ENCODE results near the gene EGFL8. TPM values are rescaled to one million over a fixed set of nuclear protein-coding genes. Genes with fewer than 3 reads are reported as not detected.

The EGFL8 gene
- total and polyA plus RNA-seq, 2 of the 8 experiments (the other 6 are each of a cell fraction or from before 2014, with no cell fraction given): 5.0 to 9.2 TPM

GRCh38 chr6:32149092-32149755 lies 15.2 kb upstream of the EGFL8 start (continued):
- TF ChIP-seq NANOG (IDR thresholded peaks at IDR 0.05; ENCODE audit: insufficient read depth, low read depth, low read length, poor library complexity, severe bottlenecking) (no peak), KDM1A (IDR thresholded peaks at IDR 0.05; ENCODE audit: borderline replicate concordance, low read length) (no peak), SIN3A (conservative IDR thresholded peaks at IDR 0.05 in 1 of 2, IDR thresholded peaks at IDR 0.05 in 1 of 2; ENCODE audit: low read depth in 1 of 2, low read length in 2 of 2) (0 out of 4 replicates have a peak, but pooled peaks of 1 of the 2 experiments have one; percentile 13), SP4 (IDR thresholded peaks at IDR 0.05; ENCODE audit: low read length) (no peak), JUN (IDR thresholded peaks at IDR 0.05; ENCODE audit: low read depth, low read length) (no peak), CHD7 (IDR thresholded peaks at IDR 0.05; ENCODE audit: insufficient replicate concordance, low read length) (no peak), CHD2 (IDR thresholded peaks at IDR 0.05; ENCODE audit: low read length) (no peak), SAP30 (IDR thresholded peaks at IDR 0.05; ENCODE audit: insufficient read depth, insufficient replicate concordance, low read length) (peak; percentile 31), RAD21 (IDR thresholded peaks at IDR 0.05 in 1 of 2, conservative IDR thresholded peaks at IDR 0.05 in 1 of 2; ENCODE audit: low read depth in 2 of 2, low read length in 2 of 2) (no peak), TBP (IDR thresholded peaks at IDR 0.05; ENCODE audit: low read depth, low read length) (no peak)

Data from H1 (cell line).